PC-3 (cell line): ENCODE measurements around the gene MYO10.
"Not testable (repeated sequence)": the region's sequence is repeated elsewhere in the genome, so short reads cannot be mapped to it uniquely, and the experiment has no call there.

Experiments used
- EZH2 ChIP-seq: fragments of 300-600 bp; sonication (generic); IDR thresholded peaks from one replicate; pipeline ENCODE4 v1.6.1; 2017; ENCODE audit warnings: antibody characterized with exemption, mild to moderate bottlenecking, low read length; ENCODE audit not compliant: unreplicated experiment
- EZH2phosphoT487 ChIP-seq: fragments of 300-600 bp; sonication (generic); IDR thresholded peaks from 2 replicates; pipeline ENCODE4 v1.6.1; 2018; ENCODE audit warnings: mild to moderate bottlenecking, antibody characterized with exemption, low read length, borderline replicate concordance
- TF ChIP-seq, protein P1 (sequence below): fragments of 300-600 bp; sonication (generic); conservative IDR thresholded peaks from 2 replicates; pipeline ENCODE4 v1.5.1; 2017; ENCODE audit warnings: antibody characterized with exemption, low read depth, mild to moderate bottlenecking, low read length

DNA sequence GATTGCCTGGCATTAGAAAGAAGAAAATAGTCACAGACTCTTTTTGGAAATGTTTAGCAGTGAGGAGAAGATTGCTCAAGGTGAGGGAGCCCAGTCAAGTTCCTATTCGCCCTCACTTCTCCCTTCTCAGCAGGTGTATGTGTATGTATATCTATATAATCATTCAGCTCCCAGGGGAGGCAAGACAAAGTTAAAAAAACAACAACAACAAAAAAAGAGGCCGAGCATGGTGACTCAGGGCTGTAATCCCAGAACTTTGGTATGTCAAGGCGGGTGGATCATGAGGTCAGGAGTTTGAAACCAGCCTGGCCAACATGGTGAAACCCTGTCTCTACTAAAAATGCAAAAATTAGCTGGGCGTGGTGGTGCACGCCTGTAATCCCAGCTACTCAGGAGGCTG, 197.7 kb downstream of the MYO10 start:
- TF ChIP-seq, protein P1, sequence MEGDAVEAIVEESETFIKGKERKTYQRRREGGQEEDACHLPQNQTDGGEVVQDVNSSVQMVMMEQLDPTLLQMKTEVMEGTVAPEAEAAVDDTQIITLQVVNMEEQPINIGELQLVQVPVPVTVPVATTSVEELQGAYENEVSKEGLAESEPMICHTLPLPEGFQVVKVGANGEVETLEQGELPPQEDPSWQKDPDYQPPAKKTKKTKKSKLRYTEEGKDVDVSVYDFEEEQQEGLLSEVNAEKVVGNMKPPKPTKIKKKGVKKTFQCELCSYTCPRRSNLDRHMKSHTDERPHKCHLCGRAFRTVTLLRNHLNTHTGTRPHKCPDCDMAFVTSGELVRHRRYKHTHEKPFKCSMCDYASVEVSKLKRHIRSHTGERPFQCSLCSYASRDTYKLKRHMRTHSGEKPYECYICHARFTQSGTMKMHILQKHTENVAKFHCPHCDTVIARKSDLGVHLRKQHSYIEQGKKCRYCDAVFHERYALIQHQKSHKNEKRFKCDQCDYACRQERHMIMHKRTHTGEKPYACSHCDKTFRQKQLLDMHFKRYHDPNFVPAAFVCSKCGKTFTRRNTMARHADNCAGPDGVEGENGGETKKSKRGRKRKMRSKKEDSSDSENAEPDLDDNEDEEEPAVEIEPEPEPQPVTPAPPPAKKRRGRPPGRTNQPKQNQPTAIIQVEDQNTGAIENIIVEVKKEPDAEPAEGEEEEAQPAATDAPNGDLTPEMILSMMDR = not testable (repeated sequence)
- TF ChIP-seq EZH2, EZH2phosphoT487: not testable (repeated sequence)
